Esophagus muscularis mucosa (tissue), 4 donors: ENCODE data around the gene ISG15.

Source experiments
- CTCF ChIP-seq, 3 experiments: fragments of 200-600 bp in 2 of 3; fragments of 450-650 bp in 1 of 3; sonication (generic) in 2 of 3; IDR thresholded peaks; one replicate each; pipeline ENCODE4 v1.5.1; 2017 to 2019; ENCODE audit warnings: antibody characterized with exemption in 3 of 3, mild to moderate bottlenecking in 2 of 3, moderate library complexity in 1 of 3
- EP300 ChIP-seq: sonication (generic); formaldehyde crosslinking; IDR thresholded peaks from one replicate; pipeline ENCODE4 v1.6.1; 2017; ENCODE audit warnings: antibody characterized with exemption
- POLR2A ChIP-seq: fragments of 450-650 bp; IDR thresholded peaks from one replicate; pipeline ENCODE4 v1.6.1; 2017; ENCODE audit warnings: antibody characterized with exemption, moderate library complexity, mild to moderate bottlenecking, low read depth

DNA sequence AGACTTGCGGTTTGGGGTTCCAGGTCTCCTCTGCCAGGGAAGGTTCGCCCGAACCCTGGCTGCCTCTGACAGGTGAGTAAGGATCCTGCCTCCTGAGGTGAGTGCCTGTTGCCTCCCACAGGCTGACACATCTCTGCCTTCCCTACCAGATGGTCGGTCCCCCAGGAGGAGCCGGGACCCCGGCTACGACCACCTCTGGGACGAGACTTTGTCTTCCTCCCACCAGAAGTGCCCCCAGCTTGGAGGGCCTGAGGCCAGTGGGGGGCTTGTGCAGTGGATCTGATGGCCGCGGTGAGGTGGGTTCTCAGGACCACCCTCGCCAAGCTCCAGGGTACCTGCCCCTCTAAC, 39.0 kb upstream of the ISG15 start:
- TF ChIP-seq CTCF (IDR thresholded peaks at IDR 0.05) (no peak), POLR2A (no peak), EP300 (no peak)
